Activated CD4-positive, alpha-beta T cell treated with anti-CD3 and anti-CD28 coated beads for 48 hours (primary cell): ENCODE results near the gene POC1A.

ENCODE experiments used
- DNase-seq: peaks from one replicate; pipeline ENCODE4 v3.0.0-alpha.2; 2020

POC1A gene

DNA sequence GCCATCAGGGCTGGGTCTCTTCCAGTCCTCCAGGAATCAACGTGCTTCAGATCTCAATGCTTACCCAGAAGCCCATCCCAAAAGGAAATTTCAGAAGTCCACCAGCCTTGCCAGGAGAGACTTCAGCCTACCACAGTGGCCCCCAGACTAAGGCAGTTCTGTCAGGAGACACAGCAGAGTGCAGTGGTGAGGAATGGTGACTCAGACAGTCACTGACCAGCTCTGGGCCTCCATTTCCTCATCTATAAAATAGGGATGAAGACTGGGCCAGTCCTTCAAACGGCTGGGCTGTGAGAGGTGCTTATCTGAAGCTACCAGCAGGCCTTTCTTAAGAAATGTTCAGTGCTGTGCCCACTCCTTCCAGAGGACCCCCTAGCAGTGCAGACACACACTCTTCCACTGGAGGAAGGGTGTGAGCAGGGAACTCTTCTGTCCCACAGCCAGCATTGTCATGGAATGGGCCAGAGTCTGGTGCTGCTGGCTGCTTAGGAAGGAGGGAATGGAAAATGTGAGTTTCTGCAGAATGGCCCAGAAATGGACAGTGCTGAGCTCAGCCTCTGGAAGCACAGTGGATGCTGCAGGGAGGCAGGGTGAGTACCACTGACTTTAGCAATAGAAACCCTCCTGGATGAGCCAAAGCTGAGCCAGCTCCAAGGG lies 56.2 kb downstream of the POC1A start:
- DNase-seq, result no peak

DNA sequence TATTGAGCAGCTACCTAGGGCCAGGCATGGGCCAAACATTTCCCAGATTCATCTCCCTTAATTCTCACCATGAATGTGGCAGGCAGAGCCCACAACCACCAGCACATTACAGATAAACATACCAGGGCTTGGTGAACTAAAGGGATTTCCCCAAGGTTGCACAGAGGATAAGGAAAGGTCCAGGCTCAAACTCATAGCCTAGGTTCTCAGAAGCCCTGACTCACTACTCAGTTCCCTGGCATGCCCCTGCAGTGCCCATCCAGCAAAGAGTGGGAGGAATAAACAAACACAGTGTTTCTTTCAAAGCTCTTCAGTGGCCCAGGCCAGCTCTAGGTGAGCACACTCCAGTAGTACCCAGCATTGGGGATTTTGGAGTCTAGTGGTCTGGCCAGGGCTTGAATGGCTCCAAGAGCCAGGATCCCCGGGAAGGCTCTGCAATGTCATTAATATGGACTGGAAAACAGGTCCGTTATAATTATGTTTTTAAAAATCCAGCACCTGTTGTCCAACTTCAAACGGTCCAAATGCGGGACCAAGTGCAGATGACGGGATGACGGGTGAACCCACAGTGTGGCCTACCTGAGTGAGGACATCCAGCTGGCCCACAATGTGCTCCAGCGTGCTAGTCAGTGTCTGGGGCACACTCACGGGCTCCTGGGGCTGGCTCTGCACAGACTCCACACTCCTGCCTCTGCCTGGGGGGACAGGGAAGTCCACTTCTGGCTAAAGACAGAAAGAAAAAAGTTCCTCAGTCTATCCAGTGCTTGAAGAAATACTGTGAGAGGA lies 58.0 kb downstream of the POC1A start:
- no peak for DNase-seq

GRCh38 chr3:52094571-52095485 lies 59.4 kb downstream of the POC1A start:
- no peak for DNase-seq

DNA sequence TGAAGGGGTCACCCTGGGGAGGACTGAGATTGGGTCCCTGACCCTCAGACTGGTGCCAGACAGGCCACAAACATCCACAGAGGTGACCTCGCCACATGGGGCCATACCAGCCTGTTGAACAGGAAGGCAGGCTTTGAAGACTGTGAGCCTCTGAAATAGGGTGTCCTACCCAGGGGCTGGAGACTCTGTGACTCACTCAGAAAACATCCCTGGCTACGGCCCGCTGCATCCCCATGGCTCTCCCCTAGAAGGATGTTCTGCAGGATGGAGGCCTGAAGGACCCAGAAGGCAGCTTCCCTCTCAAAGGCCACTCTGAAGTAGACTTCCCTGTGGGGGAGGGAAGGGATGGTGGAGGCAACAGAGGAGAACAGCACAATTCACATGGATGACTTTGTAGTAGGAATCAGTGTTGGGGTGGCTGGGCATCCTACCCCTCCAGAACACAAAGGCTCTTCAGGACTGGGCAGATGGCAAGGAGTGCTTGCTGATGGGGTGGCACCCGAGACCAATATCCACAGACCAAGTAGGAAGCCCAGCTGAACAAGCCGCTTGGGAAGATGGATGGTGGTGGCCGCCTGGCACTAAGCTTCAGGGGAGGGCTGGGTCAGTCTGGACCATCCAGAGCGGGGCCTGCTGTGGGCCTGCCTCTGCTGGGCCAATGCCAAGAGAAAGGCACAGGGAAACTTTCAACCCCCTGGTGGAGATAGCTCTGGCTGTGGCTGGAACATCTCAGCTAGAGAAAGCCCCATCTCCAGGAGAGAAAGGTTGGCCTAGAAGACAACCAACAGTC lies 60.3 kb downstream of the POC1A start:
- no peak for DNase-seq

DNA sequence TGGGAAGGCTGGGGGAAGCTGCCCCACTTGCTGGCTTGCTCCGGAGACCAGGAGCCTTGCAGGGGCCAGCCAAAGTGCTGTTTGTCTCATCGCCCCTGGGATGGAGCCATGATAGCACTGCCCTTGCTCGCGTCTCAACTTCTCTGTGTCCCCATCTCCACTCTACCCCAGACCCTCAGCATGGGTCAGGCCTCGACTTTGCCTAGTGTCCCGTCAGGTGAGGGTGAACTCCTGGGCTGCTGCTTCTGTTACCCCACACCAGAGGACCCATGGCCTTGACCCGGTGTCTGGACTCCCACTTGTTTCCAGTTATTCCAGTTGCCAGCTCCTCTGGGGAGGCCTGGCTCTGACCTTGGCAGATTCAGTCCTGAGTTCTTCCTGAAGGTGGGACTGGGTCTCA lies 61.3 kb downstream of the POC1A start:
- DNase-seq, result no peak

GRCh38 chr3:52092271-52092660 lies 62.0 kb downstream of the POC1A start:
- DNase-seq, result no peak

DNA sequence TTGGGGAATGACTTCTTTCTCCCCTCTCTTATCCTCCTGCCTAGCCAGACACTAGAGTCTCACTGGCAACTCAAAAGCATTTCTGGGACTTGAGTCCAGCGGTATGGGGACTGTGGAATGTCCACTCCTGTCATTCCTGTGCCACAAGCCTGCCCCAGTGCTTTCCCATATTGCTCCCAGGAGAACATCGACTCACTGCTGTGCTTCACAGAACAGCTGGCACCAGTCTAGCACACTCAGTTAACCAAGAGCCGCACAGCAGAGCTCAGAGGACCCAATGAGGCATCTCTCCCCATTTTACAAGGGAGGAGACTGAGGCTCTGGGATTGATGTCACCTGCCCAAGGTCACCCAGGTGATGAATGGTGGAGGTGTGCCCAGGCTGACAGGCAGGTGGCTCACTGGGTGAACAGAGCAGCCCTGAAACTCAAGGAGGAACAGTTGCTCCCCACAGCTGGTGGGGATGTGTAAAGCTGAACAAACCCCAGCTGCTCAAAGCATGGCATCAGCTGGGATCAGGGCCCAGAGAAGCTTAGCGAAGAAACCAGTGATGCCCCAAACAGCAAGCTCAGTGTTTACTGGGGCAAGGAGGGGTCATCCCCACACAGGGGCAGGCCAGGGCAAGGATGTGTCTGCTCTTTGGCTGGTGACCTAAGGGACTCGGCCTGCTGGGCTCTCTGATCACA lies 62.5 kb downstream of the POC1A start:
- no peak for DNase-seq

DNA sequence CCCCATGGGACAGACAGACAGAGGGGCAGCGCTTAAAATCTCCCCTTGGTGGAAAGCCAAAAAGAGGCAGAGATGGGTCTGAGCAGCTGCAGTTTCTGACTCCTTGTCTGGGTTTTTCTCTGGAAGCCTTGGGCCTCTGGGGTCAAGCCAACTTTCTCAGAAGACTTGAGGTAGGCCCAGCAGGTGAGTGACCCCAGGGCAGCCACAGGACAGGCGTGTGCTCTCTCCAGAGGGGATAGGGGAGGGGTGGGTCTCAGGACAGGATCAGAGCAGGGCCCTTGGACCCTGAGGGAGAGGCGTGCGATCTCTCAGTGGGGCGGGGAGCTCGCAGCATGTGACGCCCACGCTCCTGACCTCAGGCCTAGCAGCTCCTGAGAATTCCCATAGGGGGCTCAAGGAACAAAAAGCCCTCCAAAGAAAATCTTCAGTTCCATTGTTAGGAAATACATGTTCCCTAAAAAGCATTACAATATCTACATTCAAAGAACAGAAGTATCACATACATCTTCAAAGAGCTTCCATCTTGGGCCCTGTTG lies 63.2 kb downstream of the POC1A start:
- DNase-seq, result no peak

- DNase-seq, result no peak
Measured at GRCh38 chr3:52090131-52090932, 63.9 kb downstream of the POC1A start.

GRCh38 chr3:52089691-52090090 lies 64.5 kb downstream of the POC1A start:
- DNase-seq, result no peak

DNA sequence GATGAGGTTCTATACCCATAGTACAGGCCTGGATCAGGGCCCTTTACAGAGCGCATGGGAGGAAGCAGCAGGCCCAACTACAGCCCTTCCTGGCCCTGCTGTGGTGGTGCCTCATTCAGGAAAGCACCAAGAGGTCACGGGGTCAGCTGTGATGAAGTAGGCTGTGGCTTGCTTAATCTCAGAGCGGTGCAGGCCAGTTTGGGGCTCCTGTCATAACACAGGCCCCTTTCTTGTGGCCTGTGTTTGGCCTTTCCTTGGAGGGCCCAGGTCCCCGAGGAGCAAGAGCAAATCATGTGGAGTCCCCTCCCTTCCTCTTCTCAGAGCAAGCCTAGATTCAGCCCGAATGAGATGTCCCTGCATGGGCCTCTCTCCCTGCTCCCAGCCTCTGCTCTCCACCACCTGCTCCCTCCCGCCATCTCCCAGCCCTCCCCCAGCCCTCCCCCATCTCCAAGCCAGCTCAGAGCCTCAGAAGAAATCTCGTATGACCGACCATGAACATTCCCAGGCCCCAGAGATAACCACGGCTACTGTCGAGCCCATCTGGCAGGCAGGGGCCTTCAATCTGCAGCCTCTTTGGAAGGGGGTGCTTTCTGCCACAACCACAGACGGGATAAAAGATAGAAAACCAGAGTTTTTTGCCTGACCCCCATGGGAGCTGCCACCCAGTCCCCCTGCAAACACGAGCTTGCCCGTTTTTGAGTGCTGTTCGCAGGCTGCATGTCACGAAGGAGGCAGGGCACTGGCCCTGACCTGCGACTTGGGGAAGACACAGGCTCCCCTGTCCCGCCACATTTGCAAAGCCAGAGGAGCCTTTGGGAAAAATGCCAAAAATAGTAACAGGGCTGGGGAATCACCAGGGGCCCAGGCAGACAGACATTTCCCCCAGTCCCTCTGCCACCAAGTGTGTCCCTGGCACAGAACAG lies 65.5 kb downstream of the POC1A start:
- DNase-seq, result no peak

DNA sequence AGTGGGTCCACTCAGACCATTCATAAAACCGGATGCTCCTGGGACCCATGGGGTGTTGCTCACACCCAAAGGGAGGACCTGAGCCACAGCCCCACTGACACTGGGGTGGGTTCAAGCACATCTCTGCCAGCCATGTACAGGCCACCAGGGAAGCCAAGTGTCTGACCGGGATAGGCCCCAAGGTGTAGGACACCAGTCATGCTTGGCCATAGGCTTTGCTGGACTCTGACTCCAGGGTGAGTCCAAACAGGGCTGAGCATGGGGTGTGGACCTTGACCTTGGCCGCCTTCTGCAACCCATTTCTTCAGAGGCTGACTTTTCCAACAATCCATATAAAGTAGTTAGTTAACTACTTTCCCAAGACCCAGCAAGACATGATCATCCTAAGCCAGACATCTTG lies 66.5 kb downstream of the POC1A start:
- no peak for DNase-seq

DNA sequence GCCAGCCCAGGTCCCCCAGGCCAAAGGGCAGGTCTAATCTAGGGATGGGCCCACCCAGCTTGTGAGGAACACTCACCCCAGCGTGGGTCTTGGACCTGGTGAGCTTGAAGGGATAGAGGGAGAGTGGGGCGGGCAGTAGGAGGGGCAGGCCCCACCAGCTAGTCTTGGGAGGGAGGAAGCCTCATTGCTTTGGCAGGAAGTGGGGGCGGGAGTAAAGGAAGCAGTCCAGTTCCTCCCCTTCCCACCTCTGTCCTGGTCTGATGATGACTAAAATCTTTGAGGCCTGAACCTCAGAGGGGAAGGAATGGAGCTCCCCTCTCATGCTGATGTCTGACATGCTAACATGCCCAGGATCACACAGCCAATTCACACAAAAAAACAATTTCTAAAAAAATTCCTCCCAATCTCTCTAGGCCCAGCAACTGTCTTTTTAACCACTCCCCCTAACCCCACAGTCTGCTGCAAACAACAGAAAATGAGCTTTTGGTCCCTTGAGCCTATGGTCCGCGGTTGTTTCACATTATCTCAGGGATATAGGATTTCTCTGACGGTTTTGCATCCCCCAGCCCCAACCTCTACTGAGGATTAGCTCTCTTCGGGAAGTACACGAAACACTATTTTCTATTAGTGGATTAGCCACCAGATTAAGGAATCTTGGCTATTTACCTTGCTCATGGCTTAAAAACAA lies 67.1 kb downstream of the POC1A start:
- no peak for DNase-seq

DNA sequence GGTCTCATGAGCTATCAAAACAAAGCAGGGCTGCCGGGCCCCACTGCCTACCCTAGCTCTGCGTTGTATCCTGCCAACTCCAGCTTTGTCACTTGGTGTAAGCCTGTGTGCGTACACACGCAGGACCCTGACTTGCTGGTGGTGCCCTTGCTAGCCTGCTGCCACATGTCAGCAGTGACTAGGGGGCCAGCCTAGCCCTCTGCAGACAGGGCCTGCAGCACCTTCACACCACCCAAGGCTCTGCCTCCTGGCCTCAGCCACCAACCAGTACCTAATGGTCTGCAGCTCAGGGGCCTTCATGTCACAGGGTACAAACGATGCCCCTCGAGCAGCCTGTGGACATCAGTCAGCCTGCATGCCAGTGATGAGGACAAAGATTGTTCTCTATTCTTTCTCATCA lies 67.8 kb downstream of the POC1A start:
- no peak for DNase-seq

DNA sequence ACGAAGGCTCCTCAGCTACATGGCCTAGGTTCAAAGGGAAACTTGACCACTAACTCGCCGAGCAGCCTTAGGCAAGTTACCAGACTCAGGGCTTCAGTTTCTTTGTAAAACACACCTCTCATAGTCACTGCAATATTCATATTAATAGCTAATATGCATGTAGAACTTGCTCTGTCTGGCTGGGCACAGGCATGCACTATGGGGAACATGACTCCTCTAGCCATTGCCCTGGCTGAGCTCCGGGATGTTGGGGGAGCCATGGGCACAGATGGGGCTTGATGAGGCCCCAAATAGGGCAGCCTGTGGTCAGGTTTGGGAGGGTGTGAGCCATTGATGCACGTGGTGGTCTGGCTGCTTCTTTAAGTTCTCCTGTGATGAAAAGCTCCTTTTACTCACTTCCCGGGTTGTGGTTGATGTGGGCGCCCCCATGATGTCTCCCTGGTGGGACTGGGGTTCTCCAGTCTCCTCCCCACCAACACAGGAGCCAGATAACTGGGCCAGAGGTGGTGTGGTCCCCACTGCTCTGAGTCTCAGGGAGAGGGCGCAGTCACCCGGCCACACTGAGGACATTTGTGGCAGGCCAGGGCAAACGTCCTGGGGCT lies 68.4 kb downstream of the POC1A start:
- peak; percentile 7 for DNase-seq

- no peak for DNase-seq
Measured at GRCh38 chr3:52084954-52085680, 69.1 kb downstream of the POC1A start.

- DNase-seq, result no peak
Measured at GRCh38 chr3:52084216-52084945, 69.8 kb downstream of the POC1A start.
